HepG2 (cell line): Measurements from ENCODE around the gene MTA1. TPM values are rescaled to one million over a fixed set of nuclear protein-coding genes. Genes with fewer than 3 reads are reported as not detected.

Source experiments
- ATAC-seq: fragments of 200-7000 bp; cut with Tn5 transposase; 3 replicates; pipeline ENCODE4 v1.9.1; 2020; ENCODE audit warnings: mild to moderate bottlenecking, moderate library complexity
- BruUV-seq: library from RNA; stranded (reverse); fragments of 400-500 nt; replicated peaks from 2 replicates; lab custom pipeline; 2021; lab: Mats Ljungman, UMichigan
- CTCF ChIA-PET: fragments of 300-600 bp; formaldehyde crosslinking; extraction: SDS; loops from one replicate; lab custom pipeline; 2021; ENCODE audit warnings: low total read pairs, inconsistent platforms, low intra/inter-chr PET ratio; lab: Yijun Ruan, JAX
- POLR2A ChIA-PET: fragments of 350-600 bp; sonication (Branson Sonifier 250); formaldehyde crosslinking; loops from one replicate; lab custom pipeline; 2020; ENCODE audit warnings: antibody characterized with exemption, inconsistent platforms; lab: Yijun Ruan, JAX
- DNase-seq: peaks from one replicate; pipeline ENCODE4 v3.0.0-alpha.2; 2015; ENCODE audit warnings: low spot score
- FAIRE-seq: peaks from 3 replicates; lab custom pipeline; 2011; peaks lifted over from hg19 to GRCh38; lab: Jason Lieb, UNC
- H2AFZ ChIP-seq: one replicate; pipeline ENCODE4 v1.6.1; 2011; ENCODE audit warnings: low read length, inconsistent platforms
- H3K27ac ChIP-seq: fragments of 300-600 bp; 3 replicates; pipeline ENCODE4 v1.8.0; 2011; ENCODE audit warnings: mixed run types, mild to moderate bottlenecking, mixed read lengths, low read length, inconsistent platforms; ENCODE audit not compliant: insufficient read depth; ENCODE audit errors: extremely low read length
- H3K27me3 ChIP-seq, 2 experiments: fragments of 200-600 bp in 1 of 2; 2 replicates in 1 of 2; 3 replicates in 1 of 2; pipeline versions ENCODE4 v1.6.0 to v1.8.0; 2011; ENCODE audit warnings: low read length in 2 of 2, mild to moderate bottlenecking in 2 of 2, moderate library complexity in 2 of 2, inconsistent platforms in 1 of 2; ENCODE audit not compliant: insufficient read depth in 2 of 2, control insufficient read depth in 1 of 2
- H3K36me3 ChIP-seq, 2 experiments: fragments of 200-600 bp in 1 of 2; replicated peaks in 1 of 2; 2 replicates in 1 of 2; 3 replicates in 1 of 2; pipeline versions ENCODE4 v1.5.1 to v1.8.0; 2011; ENCODE audit warnings: low read length in 2 of 2, inconsistent platforms in 1 of 2; ENCODE audit not compliant: insufficient read depth in 2 of 2, control insufficient read depth in 1 of 2
- H3K4me1 ChIP-seq: 2 replicates; pipeline ENCODE4 v1.5.1; 2012; ENCODE audit warnings: low read length, inconsistent platforms; ENCODE audit not compliant: insufficient read depth
- H3K4me2 ChIP-seq: 2 replicates; pipeline ENCODE4 v1.6.0; 2011; ENCODE audit warnings: low read depth, low read length, inconsistent platforms
- H3K4me3 ChIP-seq, 3 experiments: fragments of 200-600 bp in 1 of 3; sonication (generic), shearing (Covaris generic) in 1 of 3; replicated peaks in 1 of 3; 2 replicates each; pipeline ENCODE4 v1.5.1; 2011 to 2016; ENCODE audit warnings: low read length in 3 of 3, inconsistent platforms in 2 of 3, low read depth in 2 of 3, mild to moderate bottlenecking in 2 of 3, control low read depth in 1 of 3, mixed read lengths in 1 of 3; ENCODE audit not compliant: insufficient read depth in 1 of 3
- H3K79me2 ChIP-seq: one replicate; pipeline ENCODE4 v1.6.1; 2011; ENCODE audit warnings: low read length, inconsistent platforms; ENCODE audit not compliant: insufficient read depth
- H3K9ac ChIP-seq: 2 replicates; pipeline ENCODE4 v1.6.0; 2011; ENCODE audit warnings: mild to moderate bottlenecking, low read depth, low read length, inconsistent platforms; ENCODE audit not compliant: insufficient read depth
- H3K9me3 ChIP-seq: 2 replicates; pipeline ENCODE4 v1.5.1; 2012; ENCODE audit warnings: mild to moderate bottlenecking, low read length
- H4K20me1 ChIP-seq: 2 replicates; pipeline ENCODE4 v1.6.0; 2011; ENCODE audit warnings: inconsistent platforms, mild to moderate bottlenecking, low read length, moderate library complexity; ENCODE audit not compliant: insufficient read depth
- ADNP ChIP-seq: sonication (generic); formaldehyde crosslinking; IDR thresholded peaks from 2 replicates; pipeline ENCODE4 v1.4.0; 2020; ENCODE audit warnings: missing genetic modification reagents
- GABPB1 ChIP-seq: IDR thresholded peaks from 2 replicates; pipeline ENCODE4 v1.6.1; 2016; ENCODE audit warnings: mild to moderate bottlenecking, missing genetic modification reagents, moderate library complexity, missing compliant biosample characterization
- GPN1 ChIP-seq: sonication (generic); formaldehyde crosslinking; IDR thresholded peaks from 2 replicates; pipeline ENCODE4 v1.5.1; 2020; ENCODE audit warnings: missing genetic modification reagents, borderline replicate concordance
- IRX3 ChIP-seq: sonication (generic); formaldehyde crosslinking; IDR thresholded peaks from 2 replicates; pipeline ENCODE4 v1.8.1; 2023; ENCODE audit warnings: mild to moderate bottlenecking, low read depth, missing genetic modification reagents, borderline replicate concordance
- MAZ ChIP-seq, 2 experiments: sonication (generic) in 1 of 2; formaldehyde crosslinking in 1 of 2; IDR thresholded peaks; 2 replicates each; pipeline versions ENCODE4 v1.5.0 to v1.6.1; 2012 to 2020; ENCODE audit warnings: low read depth in 2 of 2, mild to moderate bottlenecking in 2 of 2, borderline replicate concordance in 1 of 2, improper control_type of control experiment in 1 of 2, low read length in 1 of 2, missing genetic modification reagents in 1 of 2, moderate library complexity in 1 of 2
- MED13 ChIP-seq: sonication (generic); formaldehyde crosslinking; IDR thresholded peaks from 2 replicates; pipeline ENCODE4 v1.5.0; 2020; ENCODE audit warnings: missing genetic modification reagents
- NAIF1 ChIP-seq: sonication (generic); formaldehyde crosslinking; IDR thresholded peaks from 2 replicates; pipeline ENCODE4 v1.5.0; 2020; ENCODE audit warnings: mild to moderate bottlenecking, missing genetic modification reagents, borderline replicate concordance
- NFIC ChIP-seq: IDR thresholded peaks from 2 replicates; pipeline ENCODE4 v1.6.1; 2012; ENCODE audit warnings: mild to moderate bottlenecking, low read length, inconsistent platforms
- REPIN1 ChIP-seq: sonication (generic); formaldehyde crosslinking; IDR thresholded peaks from 2 replicates; pipeline ENCODE4 v1.8.0; 2022; ENCODE audit warnings: missing genetic modification reagents, low read depth, mild to moderate bottlenecking, borderline replicate concordance
- SP5 ChIP-seq: IDR thresholded peaks from 2 replicates; pipeline ENCODE4 v1.6.1; 2016; ENCODE audit warnings: low read depth, borderline replicate concordance
- ZFP1 ChIP-seq: IDR thresholded peaks from 2 replicates; pipeline ENCODE4 v1.6.1; 2016
- ZFYVE20 ChIP-seq: sonication (generic); formaldehyde crosslinking; IDR thresholded peaks from 2 replicates; pipeline ENCODE4 v1.8.0; 2023; ENCODE audit warnings: low read depth, mild to moderate bottlenecking, moderate library complexity, missing genetic modification reagents, borderline replicate concordance
- ZNF121 ChIP-seq: sonication (generic); formaldehyde crosslinking; IDR thresholded peaks from 2 replicates; pipeline ENCODE4 v1.5.0; 2020; ENCODE audit warnings: mild to moderate bottlenecking, missing genetic modification reagents
- ZNF180 ChIP-seq: sonication (generic); formaldehyde crosslinking; IDR thresholded peaks from 2 replicates; pipeline ENCODE4 v1.4.0; 2020; ENCODE audit warnings: low read depth, missing genetic modification reagents, borderline replicate concordance
- ZNF263 ChIP-seq: sonication (generic); formaldehyde crosslinking; IDR thresholded peaks from 2 replicates; pipeline ENCODE4 v1.4.0; 2020; ENCODE audit warnings: missing genetic modification reagents
- WGBS: methylation state at CpG from one replicate; pipeline ENCODE4 v1.1.6; 2017; ENCODE audit warnings: low lambda C conversion rate; 5-methylcytosine and 5-hydroxymethylcytosine counted together
- in situ Hi-C: cut with HindIII; loops from 2 replicates; pipeline ENCODE4 v1.10.0; 2017; ENCODE audit warnings: low pct_unique_long_range_greater_than_20kb; ENCODE audit not compliant: extremely low pct_ligation_motif_present
- intact Hi-C: fragments of 100-400 bp; cut with micrococcal nuclease; formaldehyde crosslinking; loops from one replicate; pipeline ENCODE4 v1.10.0; 2022; ENCODE audit not compliant: unreplicated experiment
- polyA plus RNA-seq, 8 experiments: library from polyadenylated mRNA; depleted of rRNA in 3 of 8; stranded (reverse) in 7 of 8; unstranded in 1 of 8; fragments of >200 nt; fragmentation: Illumina TruSeq in 4 of 8; extraction: Trizol in 4 of 8; gene quantifications; 2 replicates each; pipeline versions ENCODE4 v1.2.1 to v1.2.3, GENCODE V29; 2011 to 2016; ENCODE audit warnings: low read depth in 4 of 8, missing spikeins in 1 of 8, mixed read lengths in 1 of 8; ENCODE audit not compliant: insufficient read depth in 1 of 8
- total RNA-seq, 5 experiments: library from RNA; depleted of rRNA; stranded (reverse); fragments of >200 nt; fragmentation: Illumina TruSeq; extraction: Trizol; gene quantifications; 2 replicates each; pipeline ENCODE4 v1.2.3, GENCODE V29; 2016; ENCODE audit warnings: low read depth in 1 of 5
- TF ChIP-seq, protein P1 (sequence below): sonication (generic); formaldehyde crosslinking; IDR thresholded peaks from 2 replicates; pipeline ENCODE4 v1.4.0; 2020; ENCODE audit warnings: missing genetic modification reagents, borderline replicate concordance

MTA1 gene
- total and polyA plus RNA-seq, 2 of the 13 experiments (the other 11 are each of a cell fraction or from before 2014, with no cell fraction given) = 35.2 to 85.8 TPM

DNA sequence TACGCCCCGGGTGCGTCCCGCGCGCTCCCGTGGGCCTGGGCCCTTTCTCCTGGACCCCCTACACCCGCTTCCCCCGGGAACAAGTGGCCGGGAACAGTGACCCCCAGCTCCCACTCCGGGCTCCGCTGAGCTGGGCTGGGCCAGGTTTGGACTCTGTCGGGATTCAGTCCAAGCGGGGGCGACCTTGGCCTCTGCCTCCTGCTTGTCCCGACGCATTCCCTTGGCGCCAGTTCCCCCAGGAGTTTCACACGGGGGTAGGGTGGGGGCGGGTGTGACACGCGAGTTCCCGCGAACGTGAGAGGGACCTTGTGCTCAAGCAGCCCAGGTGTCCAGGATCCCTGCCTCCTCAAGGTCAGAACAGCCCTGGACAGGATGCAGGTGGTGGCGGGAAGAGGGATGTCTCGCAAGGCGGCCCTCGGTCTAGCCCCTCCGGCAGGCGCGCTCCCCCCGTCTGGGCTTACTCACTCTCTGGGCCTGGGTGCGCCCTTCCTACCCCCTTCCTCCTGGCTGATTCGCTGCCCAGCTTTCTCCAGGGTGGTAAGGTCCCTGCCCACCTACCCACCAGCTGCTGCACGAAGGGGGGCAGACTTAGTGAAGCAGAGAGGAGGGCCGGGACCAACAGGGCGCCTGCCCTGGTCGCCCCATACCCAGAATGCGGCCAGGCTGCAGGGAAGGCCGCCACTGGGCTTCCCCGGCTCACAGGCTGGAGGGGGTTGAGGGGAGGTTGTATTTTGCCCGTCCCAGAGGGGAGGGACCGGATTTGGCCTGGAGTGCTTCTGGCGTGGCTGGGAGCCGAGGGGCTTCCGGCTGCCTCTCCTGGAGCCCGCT lies 55.9 kb downstream of the MTA1 start (continued):
- TF ChIP-seq GABPB1 (CRISPR knock-in tag) = no peak

DNA sequence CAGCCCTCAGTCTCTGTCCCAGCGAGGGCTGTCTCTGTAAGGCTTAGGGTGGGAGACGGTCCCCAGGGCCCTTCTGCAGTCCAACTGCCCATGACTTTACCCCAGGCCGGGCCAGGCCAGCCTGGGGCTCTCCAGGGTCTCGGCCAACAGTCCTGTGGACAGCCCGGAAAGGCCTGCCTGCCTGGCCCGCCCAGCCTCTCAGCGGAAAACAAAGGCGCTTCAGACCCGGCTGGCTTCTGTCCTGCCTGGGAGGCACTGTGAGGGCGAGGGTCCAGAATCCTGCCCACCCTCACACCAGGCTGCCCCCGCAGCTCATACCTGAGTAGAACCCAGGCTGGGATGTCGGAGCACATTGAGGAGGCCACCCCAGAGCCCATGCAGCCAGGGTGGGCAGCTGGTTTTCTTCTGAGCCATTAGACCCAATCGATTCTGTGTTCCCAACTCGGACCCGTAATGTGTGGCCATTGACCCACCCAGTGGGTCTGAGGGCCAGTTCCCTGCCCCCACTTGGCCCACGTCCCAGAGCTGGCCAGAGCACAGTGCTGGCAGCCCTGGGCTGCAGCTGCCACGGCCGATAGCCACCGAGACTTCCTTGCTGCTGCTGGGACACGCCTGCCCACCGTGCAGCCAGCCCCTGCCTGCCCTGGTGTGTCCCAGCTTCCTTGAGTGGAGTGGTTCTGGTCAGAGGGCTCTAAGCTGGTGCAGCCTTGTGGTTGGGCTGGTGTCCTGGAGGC lies 56.6 kb downstream of the MTA1 start:
- BruUV-seq = no TSS peak
- POLR2A ChIA-PET = interaction anchor here (0.9 to 1.4 kb wide), 4 partner anchors 10 to 175 kb away, joined by 3 to 4 read pairs (median 3); partner anchors contain the start of genes BRF1 and CRIP1
- CTCF ChIA-PET = no interaction called here
- intact Hi-C loops = no loop called here
- FAIRE-seq (no peak), ATAC-seq (peak; percentile 53), DNase-seq (peak; percentile 57)
- H4K20me1 ChIP-seq = 0 out of 2 replicates have a peak, but pooled peaks cover 2% of the 10 kb centered on the region
- H3K27ac ChIP-seq = peak overlapping the region; percentile 82
- H3K4me3 ChIP-seq = peak overlapping the region; percentile 71 to 83 (median 81)
- in situ Hi-C loops = no loop called here
- no peak overlapping the region for H2AFZ ChIP-seq
- peaks cover 42% of the 10 kb centered on the region for H3K4me1 ChIP-seq
- H3K4me2 ChIP-seq = peak overlapping the region; percentile 99
- 0% methylated on average over 5 of the region's 21 CpGs for WGBS
- H3K9ac ChIP-seq = peak overlapping the region; percentile 78
- peaks cover 0 to 4% of the 10 kb centered on the region in 2 experiments; a peak in 2 of 5 replicates for H3K27me3 ChIP-seq
- no peaks in the 10 kb centered on the region for H3K79me2 ChIP-seq
- H3K36me3 ChIP-seq = no peaks in the 10 kb centered on the region
- no peaks in the 10 kb centered on the region for H3K9me3 ChIP-seq
- TF ChIP-seq ADNP (CRISPR knock-in tag) = no peak
- peak; percentile 84 for TF ChIP-seq ZNF121 (CRISPR knock-in tag)
- no peak for TF ChIP-seq ZFYVE20
- TF ChIP-seq GPN1 = 0 out of 2 replicates have a peak, but pooled peaks have one; percentile 25
- TF ChIP-seq IRX3 = no peak
- no peak for TF ChIP-seq ZNF263 (CRISPR knock-in tag)
- TF ChIP-seq REPIN1 (CRISPR knock-in tag) = 0 out of 2 replicates have a peak, but pooled peaks have one; percentile 32
- peak; percentile 69 for TF ChIP-seq SP5 (CRISPR knock-in tag)
- TF ChIP-seq MAZ (IDR thresholded peaks at IDR 0.05; ENCODE audit: borderline replicate concordance, low read depth, low read length) = no peak
- no peak for TF ChIP-seq MAZ (CRISPR knock-in tag; IDR thresholded peaks at IDR 0.05; ENCODE audit: low read depth)
- no peak; the same call in 1 of the 2 replicates for TF ChIP-seq NFIC
- TF ChIP-seq, protein P1, sequence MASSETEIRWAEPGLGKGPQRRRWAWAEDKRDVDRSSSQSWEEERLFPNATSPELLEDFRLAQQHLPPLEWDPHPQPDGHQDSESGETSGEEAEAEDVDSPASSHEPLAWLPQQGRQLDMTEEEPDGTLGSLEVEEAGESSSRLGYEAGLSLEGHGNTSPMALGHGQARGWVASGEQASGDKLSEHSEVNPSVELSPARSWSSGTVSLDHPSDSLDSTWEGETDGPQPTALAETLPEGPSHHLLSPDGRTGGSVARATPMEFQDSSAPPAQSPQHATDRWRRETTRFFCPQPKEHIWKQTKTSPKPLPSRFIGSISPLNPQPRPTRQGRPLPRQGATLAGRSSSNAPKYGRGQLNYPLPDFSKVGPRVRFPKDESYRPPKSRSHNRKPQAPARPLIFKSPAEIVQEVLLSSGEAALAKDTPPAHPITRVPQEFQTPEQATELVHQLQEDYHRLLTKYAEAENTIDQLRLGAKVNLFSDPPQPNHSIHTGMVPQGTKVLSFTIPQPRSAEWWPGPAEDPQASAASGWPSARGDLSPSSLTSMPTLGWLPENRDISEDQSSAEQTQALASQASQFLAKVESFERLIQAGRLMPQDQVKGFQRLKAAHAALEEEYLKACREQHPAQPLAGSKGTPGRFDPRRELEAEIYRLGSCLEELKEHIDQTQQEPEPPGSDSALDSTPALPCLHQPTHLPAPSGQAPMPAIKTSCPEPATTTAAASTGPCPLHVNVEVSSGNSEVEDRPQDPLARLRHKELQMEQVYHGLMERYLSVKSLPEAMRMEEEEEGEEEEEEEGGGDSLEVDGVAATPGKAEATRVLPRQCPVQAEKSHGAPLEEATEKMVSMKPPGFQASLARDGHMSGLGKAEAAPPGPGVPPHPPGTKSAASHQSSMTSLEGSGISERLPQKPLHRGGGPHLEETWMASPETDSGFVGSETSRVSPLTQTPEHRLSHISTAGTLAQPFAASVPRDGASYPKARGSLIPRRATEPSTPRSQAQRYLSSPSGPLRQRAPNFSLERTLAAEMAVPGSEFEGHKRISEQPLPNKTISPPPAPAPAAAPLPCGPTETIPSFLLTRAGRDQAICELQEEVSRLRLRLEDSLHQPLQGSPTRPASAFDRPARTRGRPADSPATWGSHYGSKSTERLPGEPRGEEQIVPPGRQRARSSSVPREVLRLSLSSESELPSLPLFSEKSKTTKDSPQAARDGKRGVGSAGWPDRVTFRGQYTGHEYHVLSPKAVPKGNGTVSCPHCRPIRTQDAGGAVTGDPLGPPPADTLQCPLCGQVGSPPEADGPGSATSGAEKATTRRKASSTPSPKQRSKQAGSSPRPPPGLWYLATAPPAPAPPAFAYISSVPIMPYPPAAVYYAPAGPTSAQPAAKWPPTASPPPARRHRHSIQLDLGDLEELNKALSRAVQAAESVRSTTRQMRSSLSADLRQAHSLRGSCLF (CRISPR knock-in tag) = no peak
- no peak for TF ChIP-seq ZNF180 (CRISPR knock-in tag)
- TF ChIP-seq NAIF1 = no peak
- no peak for TF ChIP-seq ZFP1
- no peak for TF ChIP-seq MED13
